Measurements from ENCODE around the gene COX4I2. TPM values are rescaled to one million over a fixed set of nuclear protein-coding genes. Genes with fewer than 3 reads are reported as not detected.

COX4I2 gene
- total and polyA plus RNA-seq, 2 of the 8 experiments (the other 6 are each of a cell fraction or from before 2014, with no cell fraction given), result 0.26 TPM; not detected in 1

DNA sequence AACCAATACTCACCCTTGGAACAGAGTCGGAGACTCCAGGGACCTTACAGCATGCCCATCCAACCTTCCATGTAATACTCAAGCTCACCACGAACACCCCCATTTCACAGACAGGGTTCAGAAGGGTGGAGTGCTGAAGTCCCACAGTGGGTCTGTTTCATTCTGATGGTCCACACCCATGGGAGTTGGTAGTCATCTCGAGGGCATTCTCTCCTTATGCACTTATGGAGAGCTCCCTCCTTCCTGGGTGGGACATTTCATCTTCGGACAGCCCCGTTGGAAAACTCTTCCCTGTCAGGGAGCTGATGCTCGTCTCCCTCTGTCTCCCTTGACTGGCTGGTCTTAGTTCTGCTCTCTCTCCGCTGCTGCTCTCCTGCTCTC lies 38.9 kb downstream of the COX4I2 start:
- Histone ChIP-seq H4K5ac (ENCODE audit: insufficient read length, low read depth, low read length) (no peak overlapping the region), H3K4me3 (ENCODE audit: extremely low read depth in 1 of 4, insufficient read depth in 2 of 4, low read depth in 3 of 4, low read length in 4 of 4) (no peak overlapping the region), H2BK20ac (ENCODE audit: low read length) (no peak overlapping the region), H2BK120ac (replicated peaks; ENCODE audit: low read depth, low read length) (no peak overlapping the region), H4K8ac (ENCODE audit: extremely low read depth, insufficient read depth, low read length) (no peak overlapping the region), H4K20me1 (replicated peaks in 1 of 2; ENCODE audit: control insufficient read depth in 1 of 2, insufficient read depth in 2 of 2, low read length in 2 of 2) (no peaks in the 10 kb centered on the region), H3K56ac (replicated peaks; ENCODE audit: insufficient read length, low read depth, low read length) (no peak overlapping the region), H2AFZ (ENCODE audit: low read length) (no peak overlapping the region), H3K23me2 (ENCODE audit: low read depth, low read length) (no peaks in the 10 kb centered on the region), H3K4me1 (replicated peaks in 1 of 4; ENCODE audit: control insufficient read depth in 3 of 4, insufficient read depth in 4 of 4, low read length in 3 of 4) (peaks cover 3 to 7% (median 6%) of the 10 kb centered on the region in 4 experiments; a peak in 6 of 7 replicates), H3K23ac (ENCODE audit: insufficient read length) (no peak overlapping the region), H3K18ac (ENCODE audit: extremely low read depth, low read length) (no peak overlapping the region), H3K27ac (ENCODE audit: low read depth, low read length) (no peak overlapping the region), H4K91ac (replicated peaks; ENCODE audit: insufficient read length, low read length) (no peak overlapping the region), H2BK15ac (ENCODE audit: low read length) (no peak overlapping the region; the same call in 1 of the 2 replicates), H3K36me3 (ENCODE audit: control insufficient read depth in 2 of 4, insufficient read depth in 4 of 4, low read length in 3 of 4) (peaks cover 0 to 2% (median 0%) of the 10 kb centered on the region in 4 experiments; a peak in 3 of 8 replicates), H2AK5ac (ENCODE audit: low read depth, low read length) (no peak overlapping the region), H3K4me2 (ENCODE audit: insufficient read depth in 1 of 2, low read depth in 2 of 2, low read length in 2 of 2) (no peak overlapping the region), H3K4ac (replicated peaks; ENCODE audit: insufficient read length, low read depth, low read length) (no peak overlapping the region), H3K9me3 (ENCODE audit: insufficient read depth in 2 of 2, low read depth in 1 of 2, low read length in 1 of 2) (no peaks in the 10 kb centered on the region), H3K79me1 (ENCODE audit: low read depth, low read length) (peaks cover 5% of the 10 kb centered on the region; the same call in 1 of the 2 replicates), H3K14ac (ENCODE audit: insufficient read length) (no peak overlapping the region), H3K27me3 (replicated peaks in 1 of 4; ENCODE audit: control insufficient read depth in 3 of 4, extremely low read depth in 1 of 4, insufficient read depth in 3 of 4, low read length in 3 of 4) (no peaks in the 10 kb centered on the region), H3K79me2 (ENCODE audit: control insufficient read depth in 1 of 2, insufficient read depth in 2 of 2, low read length in 2 of 2) (peaks cover 0 to 2% of the 10 kb centered on the region in 2 experiments; a peak in 1 of 4 replicates), H3K9ac (replicated peaks in 1 of 4; ENCODE audit: extremely low read depth in 1 of 4, low read depth in 3 of 4, low read length in 3 of 4) (no peak overlapping the region), H2BK12ac (ENCODE audit: low read depth, low read length) (no peak overlapping the region), H2BK5ac (ENCODE audit: low read depth, low read length) (no peak overlapping the region)
- WGBS, 2 experiments (ENCODE audit: extremely low coverage in 1 of 2, insufficient coverage in 1 of 2, insufficient read length in 1 of 2, insufficient replicate concordance in 2 of 2, low coverage in 1 of 2, low lambda C conversion rate in 2 of 2, missing lambda C conversion rate in 1 of 2), result 94% methylated on average over 7 of the region's 7 CpGs; no CpG with 5 or more reads in 1 of the 2 experiments
- FAIRE-seq (no peak), DNase-seq (ENCODE audit: low read depth in 1 of 2, low spot score in 2 of 2) (no peak)
- ChIA-PET CTCF (ENCODE audit: partially characterized antibody) (interaction anchor here (0.7 to 9.3 kb wide), 7 partner anchors 12 to 116 kb away, joined by 3 to 52 read pairs (median 5); partner anchors contain the start of gene BCL2L1), POLR2A (ENCODE audit: partially characterized antibody) (interaction anchor here (1.2 to 2.3 kb wide), 4 partner anchors 8 to 20 kb away, joined by 3 to 7 read pairs (median 6); no protein-coding TSS in a partner anchor)
- TF ChIP-seq CTBP2 (IDR thresholded peaks at IDR 0.05; ENCODE audit: borderline replicate concordance, insufficient read depth, insufficient read length, low read length), result no peak
- no peak for TF ChIP-seq ZNF274 (IDR thresholded peaks at IDR 0.05; ENCODE audit: borderline replicate concordance, extremely low read depth, low read length)
- TF ChIP-seq, protein P1, sequence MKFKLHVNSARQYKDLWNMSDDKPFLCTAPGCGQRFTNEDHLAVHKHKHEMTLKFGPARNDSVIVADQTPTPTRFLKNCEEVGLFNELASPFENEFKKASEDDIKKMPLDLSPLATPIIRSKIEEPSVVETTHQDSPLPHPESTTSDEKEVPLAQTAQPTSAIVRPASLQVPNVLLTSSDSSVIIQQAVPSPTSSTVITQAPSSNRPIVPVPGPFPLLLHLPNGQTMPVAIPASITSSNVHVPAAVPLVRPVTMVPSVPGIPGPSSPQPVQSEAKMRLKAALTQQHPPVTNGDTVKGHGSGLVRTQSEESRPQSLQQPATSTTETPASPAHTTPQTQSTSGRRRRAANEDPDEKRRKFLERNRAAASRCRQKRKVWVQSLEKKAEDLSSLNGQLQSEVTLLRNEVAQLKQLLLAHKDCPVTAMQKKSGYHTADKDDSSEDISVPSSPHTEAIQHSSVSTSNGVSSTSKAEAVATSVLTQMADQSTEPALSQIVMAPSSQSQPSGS (IDR thresholded peaks at IDR 0.05; ENCODE audit: low read length), result no peak
- TF ChIP-seq CREB1 (IDR thresholded peaks at IDR 0.05), result no peak
- TF ChIP-seq, protein P2, sequence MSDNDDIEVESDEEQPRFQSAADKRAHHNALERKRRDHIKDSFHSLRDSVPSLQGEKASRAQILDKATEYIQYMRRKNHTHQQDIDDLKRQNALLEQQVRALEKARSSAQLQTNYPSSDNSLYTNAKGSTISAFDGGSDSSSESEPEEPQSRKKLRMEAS (IDR thresholded peaks at IDR 0.05), result no peak
- no peak for TF ChIP-seq SP2 (IDR thresholded peaks at IDR 0.05; ENCODE audit: low read length)
- TF ChIP-seq SP4 (IDR thresholded peaks at IDR 0.05; ENCODE audit: low read length), result no peak
- no peak for TF ChIP-seq KDM5A (IDR thresholded peaks at IDR 0.05; ENCODE audit: low read length)
- TF ChIP-seq RBBP5 (IDR thresholded peaks at IDR 0.05; ENCODE audit: borderline replicate concordance, low read depth, low read length), result no peak
- TF ChIP-seq MAFK (IDR thresholded peaks at IDR 0.05; ENCODE audit: low read depth, low read length), result no peak
- no peak for TF ChIP-seq SP1 (IDR thresholded peaks at IDR 0.05; ENCODE audit: low read depth, low read length)
- TF ChIP-seq CHD1 (IDR thresholded peaks at IDR 0.05; ENCODE audit: low read depth, low read length), result no peak
- TF ChIP-seq BRCA1 (IDR thresholded peaks at IDR 0.05; ENCODE audit: low read depth, low read length), result no peak

Data from H1 (cell line).